ENCODE results near the gene SMIM44. TPM values are rescaled to one million over a fixed set of nuclear protein-coding genes. Genes with fewer than 3 reads are reported as not detected.

The SMIM44 gene
- total RNA-seq, 1 donor from 2014 or later = not detected

DNA sequence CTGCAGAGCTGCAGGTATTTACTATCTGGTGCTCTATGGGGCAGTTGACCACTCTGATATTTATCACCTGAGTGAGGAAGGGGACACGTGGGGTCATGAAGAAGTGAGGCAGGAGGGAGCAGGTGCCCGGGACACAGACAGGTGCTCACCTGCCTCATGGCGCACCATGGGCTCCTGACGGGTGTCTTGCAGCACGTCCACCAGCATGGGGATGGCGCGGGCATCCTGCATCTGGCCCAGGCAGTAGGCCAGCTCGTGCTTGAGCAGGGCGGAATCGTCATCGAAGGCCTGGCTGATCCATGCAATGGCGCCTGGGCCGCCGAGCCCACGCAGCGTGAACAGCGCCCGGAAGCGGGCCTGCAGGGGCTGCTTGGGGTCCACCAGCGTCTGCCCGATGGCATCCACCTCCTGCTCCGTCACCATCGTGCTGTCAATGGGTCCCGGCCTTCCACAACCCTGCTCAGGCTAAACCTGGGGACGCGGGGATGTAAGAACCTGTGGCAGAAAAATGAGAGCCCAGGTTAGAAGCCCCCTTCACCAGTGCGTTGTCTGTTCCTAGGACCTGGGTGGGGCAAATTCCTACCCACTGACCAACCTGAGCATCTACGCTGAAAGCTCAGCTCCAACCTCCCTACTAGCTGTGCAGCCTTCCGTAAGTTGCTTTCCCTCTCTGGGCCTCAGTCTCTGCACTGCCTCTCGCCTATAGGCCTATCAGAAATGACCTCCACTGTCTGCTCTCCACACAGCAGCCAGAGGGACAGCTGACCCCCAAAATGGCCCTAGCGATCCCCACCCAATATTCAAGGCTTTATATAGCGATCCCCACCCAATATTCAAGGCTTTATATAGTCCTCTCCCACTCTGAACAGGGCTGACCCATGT lies 13.4 kb upstream of the SMIM44 start:
- H3K4me1 Mint-ChIP-seq (ENCODE audit: low read depth) = peaks cover 8% of the 10 kb centered on the region
- no peak overlapping the region for H3K27ac Mint-ChIP-seq
- H3K9me3 Mint-ChIP-seq (ENCODE audit: low read depth) = no peaks in the 10 kb centered on the region
- H3K36me3 Mint-ChIP-seq (ENCODE audit: insufficient read depth) = peaks cover 9% of the 10 kb centered on the region
- no peaks in the 10 kb centered on the region for H3K27me3 Mint-ChIP-seq
- no peak overlapping the region for H3K4me3 Mint-ChIP-seq (ENCODE audit: low read depth)
- no peak for DNase-seq (ENCODE audit: low spot score, unreplicated experiment)
- TF ChIP-seq, protein P1, sequence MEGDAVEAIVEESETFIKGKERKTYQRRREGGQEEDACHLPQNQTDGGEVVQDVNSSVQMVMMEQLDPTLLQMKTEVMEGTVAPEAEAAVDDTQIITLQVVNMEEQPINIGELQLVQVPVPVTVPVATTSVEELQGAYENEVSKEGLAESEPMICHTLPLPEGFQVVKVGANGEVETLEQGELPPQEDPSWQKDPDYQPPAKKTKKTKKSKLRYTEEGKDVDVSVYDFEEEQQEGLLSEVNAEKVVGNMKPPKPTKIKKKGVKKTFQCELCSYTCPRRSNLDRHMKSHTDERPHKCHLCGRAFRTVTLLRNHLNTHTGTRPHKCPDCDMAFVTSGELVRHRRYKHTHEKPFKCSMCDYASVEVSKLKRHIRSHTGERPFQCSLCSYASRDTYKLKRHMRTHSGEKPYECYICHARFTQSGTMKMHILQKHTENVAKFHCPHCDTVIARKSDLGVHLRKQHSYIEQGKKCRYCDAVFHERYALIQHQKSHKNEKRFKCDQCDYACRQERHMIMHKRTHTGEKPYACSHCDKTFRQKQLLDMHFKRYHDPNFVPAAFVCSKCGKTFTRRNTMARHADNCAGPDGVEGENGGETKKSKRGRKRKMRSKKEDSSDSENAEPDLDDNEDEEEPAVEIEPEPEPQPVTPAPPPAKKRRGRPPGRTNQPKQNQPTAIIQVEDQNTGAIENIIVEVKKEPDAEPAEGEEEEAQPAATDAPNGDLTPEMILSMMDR (IDR thresholded peaks at IDR 0.05; ENCODE audit: unreplicated experiment) = no peak

- Mint-ChIP-seq H3K27ac (no peak overlapping the region), H3K9me3 (ENCODE audit: low read depth) (no peaks in the 10 kb centered on the region), H3K36me3 (ENCODE audit: insufficient read depth) (peaks cover 9% of the 10 kb centered on the region)
Observed at GRCh38 chr19:3494559-3494958, 11.3 kb upstream of the SMIM44 start.

GRCh38 chr19:3494051-3494450 lies 10.8 kb upstream of the SMIM44 start:
- H3K4me1 Mint-ChIP-seq (ENCODE audit: low read depth) = peaks cover 1% of the 10 kb centered on the region
- TF ChIP-seq, protein P1 (IDR thresholded peaks at IDR 0.05; ENCODE audit: unreplicated experiment) = no peak
- H3K27ac Mint-ChIP-seq = no peak overlapping the region
- no peak for DNase-seq (ENCODE audit: low spot score, unreplicated experiment)
- H3K9me3 Mint-ChIP-seq (ENCODE audit: low read depth) = no peaks in the 10 kb centered on the region
- peaks cover 9% of the 10 kb centered on the region for H3K36me3 Mint-ChIP-seq (ENCODE audit: insufficient read depth)
- H3K4me3 Mint-ChIP-seq (ENCODE audit: low read depth) = no peak overlapping the region
- no peaks in the 10 kb centered on the region for H3K27me3 Mint-ChIP-seq

More at GRCh38 chr19:3494559-3494958, 11.3 kb upstream of the SMIM44 start:
- TF ChIP-seq, protein P1 (IDR thresholded peaks at IDR 0.05; ENCODE audit: unreplicated experiment) = no peak
- peaks cover 3% of the 10 kb centered on the region for H3K4me1 Mint-ChIP-seq (ENCODE audit: low read depth)
- no peak for DNase-seq (ENCODE audit: low spot score, unreplicated experiment)
- H3K4me3 Mint-ChIP-seq (ENCODE audit: low read depth) = no peak overlapping the region
- no peaks in the 10 kb centered on the region for H3K27me3 Mint-ChIP-seq

GRCh38 chr19:3493651-3494050 lies 10.4 kb upstream of the SMIM44 start:
- Mint-ChIP-seq H3K4me3 (ENCODE audit: low read depth) (no peak overlapping the region), H3K36me3 (ENCODE audit: insufficient read depth) (peaks cover 9% of the 10 kb centered on the region), H3K4me1 (ENCODE audit: low read depth) (no peaks in the 10 kb centered on the region), H3K27ac (no peak overlapping the region), H3K27me3 (no peaks in the 10 kb centered on the region), H3K9me3 (ENCODE audit: low read depth) (no peaks in the 10 kb centered on the region)
- DNase-seq (ENCODE audit: low spot score, unreplicated experiment) = no peak
- TF ChIP-seq, protein P1 (IDR thresholded peaks at IDR 0.05; ENCODE audit: unreplicated experiment) = no peak

- no peaks in the 10 kb centered on the region for H3K4me1 Mint-ChIP-seq (ENCODE audit: low read depth)
- H3K4me3 Mint-ChIP-seq (ENCODE audit: low read depth) = no peak overlapping the region
- H3K27me3 Mint-ChIP-seq = no peaks in the 10 kb centered on the region
- DNase-seq (ENCODE audit: low spot score, unreplicated experiment) = no peak
- TF ChIP-seq, protein P1 (IDR thresholded peaks at IDR 0.05; ENCODE audit: unreplicated experiment) = no peak
- no peak overlapping the region for H3K27ac Mint-ChIP-seq
- H3K9me3 Mint-ChIP-seq (ENCODE audit: low read depth) = no peaks in the 10 kb centered on the region
- H3K36me3 Mint-ChIP-seq (ENCODE audit: insufficient read depth) = peaks cover 11% of the 10 kb centered on the region
Observed at GRCh38 chr19:3492919-3493318, 9.7 kb upstream of the SMIM44 start.

Measured in progenitor cell of endocrine pancreas (in vitro differentiated cells).